Measurements from ENCODE around the gene SYNE2.
"Not testable (repeated sequence)": the region's sequence is repeated elsewhere in the genome, so short reads cannot be mapped to it uniquely, and the experiment has no call there.

SYNE2 gene

DNA sequence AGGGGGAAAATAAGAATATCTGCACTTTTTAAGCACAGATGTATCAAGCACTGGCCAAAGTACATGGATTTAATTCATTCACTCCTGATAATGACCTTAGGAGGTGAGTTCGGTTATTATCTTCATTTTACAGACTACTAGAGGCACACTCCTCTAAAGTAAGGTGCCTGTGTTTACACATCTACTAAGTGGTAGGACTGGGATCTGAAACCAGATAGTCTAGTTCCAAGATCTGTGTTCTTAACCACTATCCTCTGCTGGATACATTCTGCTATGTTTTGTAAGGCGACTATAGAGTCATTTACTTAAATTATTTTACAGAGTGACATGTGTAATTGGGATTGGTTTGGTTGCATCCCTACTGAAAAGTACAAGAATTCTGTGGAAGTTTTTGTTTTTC, 266.1 kb downstream of the SYNE2 start:
- no peak for DNase-seq (ENCODE audit: low read depth in 2 of 2, low spot score in 1 of 2)

DNA sequence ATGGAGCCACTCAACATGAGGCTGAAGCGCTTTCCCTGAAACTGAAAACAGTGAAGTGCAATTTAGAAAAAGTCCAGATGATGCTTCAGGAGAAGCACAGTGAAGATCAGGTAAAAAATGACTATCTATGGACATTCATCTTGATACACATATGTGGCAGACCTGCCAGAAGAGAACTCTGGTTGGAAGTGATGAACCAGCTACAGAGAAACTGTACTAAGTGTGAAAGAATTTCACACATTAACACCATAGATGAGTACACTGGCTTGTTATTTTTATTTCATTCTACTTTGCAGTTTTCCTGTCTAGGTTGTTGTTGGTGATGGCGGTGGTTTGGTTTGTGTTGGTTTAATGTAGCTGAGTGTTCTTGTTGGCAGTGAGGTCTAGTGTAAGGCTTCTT, 266.7 kb downstream of the SYNE2 start:
- no peak for DNase-seq (ENCODE audit: low read depth in 2 of 2, low spot score in 1 of 2)

GRCh38 chr14:64119980-64120379, 267.2 kb downstream of the SYNE2 start:
- no peak for DNase-seq (ENCODE audit: low read depth in 2 of 2, low spot score in 1 of 2)

DNA sequence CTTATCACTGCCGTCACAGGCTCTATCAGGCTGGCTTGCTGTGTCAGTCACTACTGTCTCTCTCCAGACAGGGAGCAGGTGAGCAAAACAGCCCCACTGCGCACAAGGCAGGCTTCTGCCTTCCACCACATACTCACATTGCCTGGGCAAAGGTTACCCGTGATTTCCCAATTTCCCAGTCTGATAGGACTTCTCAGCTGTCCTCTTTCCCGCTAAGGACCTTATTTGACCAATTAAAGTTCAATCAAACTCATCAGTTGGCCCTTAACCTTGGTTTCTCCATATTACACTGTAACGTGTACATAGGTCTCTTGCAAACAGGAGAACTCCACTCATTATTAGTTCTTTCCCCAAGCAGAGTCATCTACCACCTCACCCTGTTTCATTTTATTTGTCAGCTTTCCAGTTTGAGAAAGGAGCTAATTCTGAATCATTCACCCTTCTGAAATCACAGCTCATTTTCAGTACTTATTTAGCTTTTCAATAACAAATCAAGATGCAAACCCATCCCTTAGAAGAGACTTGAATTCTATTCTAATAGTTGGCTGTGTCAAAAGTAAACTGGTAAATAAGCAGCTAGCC, 270.5 kb downstream of the SYNE2 start:
- DNase-seq (ENCODE audit: low read depth in 2 of 2, low spot score in 1 of 2), result no peak

DNA sequence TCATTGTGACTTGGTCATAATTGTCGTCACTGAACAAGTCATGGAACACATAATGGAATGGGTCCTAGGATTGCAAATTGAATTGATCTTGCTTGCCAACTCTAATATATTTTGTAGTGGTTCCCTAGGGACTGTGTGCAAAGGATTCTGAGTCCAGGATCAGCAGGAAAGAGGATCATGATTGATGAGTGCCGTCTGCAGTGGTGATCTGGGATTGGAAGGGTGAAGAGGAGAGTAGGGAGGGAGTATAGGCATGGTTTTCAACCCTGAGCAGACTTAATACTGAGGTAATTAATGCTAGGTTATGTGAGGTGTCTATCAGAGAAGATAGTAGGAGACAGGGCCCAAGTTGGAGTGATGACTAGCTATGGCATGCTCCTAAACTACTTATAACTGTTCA, 272.5 kb downstream of the SYNE2 start:
- DNase-seq (ENCODE audit: low read depth in 2 of 2, low spot score in 1 of 2), result no peak

DNA sequence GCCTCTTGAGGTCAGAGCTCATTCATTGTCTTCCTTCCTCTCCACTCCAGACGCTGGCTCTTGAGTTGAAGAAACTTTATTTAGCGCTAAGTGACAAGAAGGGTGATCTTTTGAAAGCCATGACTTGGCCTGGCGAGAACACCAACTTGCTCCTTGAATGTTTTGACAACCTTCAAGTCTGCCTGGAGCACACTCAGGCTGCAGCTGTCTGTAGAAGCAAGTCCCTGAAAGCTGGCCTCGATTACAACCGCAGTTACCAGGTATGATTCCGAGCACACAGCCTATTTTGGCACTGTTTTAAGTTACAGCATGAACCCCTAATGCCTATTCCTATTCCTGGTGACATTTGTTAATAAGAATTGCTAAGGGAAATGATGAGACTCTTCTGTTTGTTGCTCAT, 273.7 kb downstream of the SYNE2 start:
- no peak for DNase-seq (ENCODE audit: low read depth in 2 of 2, low spot score in 1 of 2)

DNA sequence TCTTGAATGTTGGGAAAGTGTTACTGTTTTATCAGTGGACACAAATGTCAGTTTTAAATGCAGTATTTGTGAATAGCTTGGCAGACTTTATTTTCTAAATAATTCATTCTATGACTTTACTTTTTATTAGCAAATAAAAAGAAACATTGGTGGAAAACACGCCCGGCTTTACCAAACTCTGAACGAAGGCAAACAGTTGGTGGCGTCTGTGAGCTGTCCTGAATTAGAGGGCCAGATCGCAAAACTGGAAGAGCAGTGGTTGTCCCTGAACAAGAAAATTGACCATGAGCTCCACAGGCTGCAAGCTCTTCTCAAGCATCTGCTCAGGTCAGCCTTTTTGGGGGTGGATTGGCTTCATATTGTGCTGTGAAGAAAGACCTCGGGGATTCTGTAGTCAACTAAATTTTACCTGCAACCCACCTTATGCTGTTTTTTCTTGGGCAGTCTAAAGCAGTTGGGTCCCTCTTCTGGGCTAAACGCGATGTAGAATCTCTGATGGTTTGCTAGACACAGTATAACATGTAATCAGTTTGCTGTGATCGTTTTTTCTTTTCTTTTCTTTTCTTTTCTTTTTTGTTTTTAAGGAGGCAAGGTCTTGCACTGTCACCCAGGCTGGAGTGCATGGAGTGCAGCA, 285.0 kb downstream of the SYNE2 start:
- DNase-seq (ENCODE audit: low read depth in 2 of 2, low spot score in 1 of 2), result no peak

DNA sequence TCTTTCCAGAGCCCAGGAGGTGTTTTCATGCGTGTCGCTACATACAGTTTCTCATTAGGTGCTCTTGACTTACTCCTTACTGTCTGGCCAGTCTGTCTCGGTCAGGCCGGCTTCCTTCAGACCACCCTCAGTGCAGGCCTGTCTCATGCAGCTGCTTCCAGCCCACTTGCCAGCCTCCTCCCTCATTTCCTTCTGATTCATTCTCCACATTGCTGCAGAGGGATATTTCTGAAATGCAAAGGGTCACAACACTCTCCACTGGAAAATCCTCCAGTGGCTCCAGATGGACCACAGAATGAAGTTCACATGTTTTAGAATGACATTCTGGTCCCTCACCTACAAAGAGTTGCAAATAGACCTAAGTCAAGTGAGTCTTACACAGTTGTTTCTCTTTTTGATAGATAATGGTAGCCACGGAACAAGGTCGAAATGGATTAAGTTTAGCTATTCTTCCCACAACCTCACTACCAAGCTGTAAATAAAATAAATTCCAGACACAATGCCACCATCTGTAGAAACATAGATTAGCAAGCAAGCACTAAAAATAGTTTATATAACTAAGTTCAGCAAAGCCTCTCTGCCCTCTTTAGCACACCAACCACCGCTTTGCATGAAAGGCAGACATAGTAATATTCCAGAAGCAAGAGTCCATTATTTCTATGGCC, 294.5 kb downstream of the SYNE2 start:
- DNase-seq (ENCODE audit: low read depth in 2 of 2, low spot score in 1 of 2), result no peak

DNA sequence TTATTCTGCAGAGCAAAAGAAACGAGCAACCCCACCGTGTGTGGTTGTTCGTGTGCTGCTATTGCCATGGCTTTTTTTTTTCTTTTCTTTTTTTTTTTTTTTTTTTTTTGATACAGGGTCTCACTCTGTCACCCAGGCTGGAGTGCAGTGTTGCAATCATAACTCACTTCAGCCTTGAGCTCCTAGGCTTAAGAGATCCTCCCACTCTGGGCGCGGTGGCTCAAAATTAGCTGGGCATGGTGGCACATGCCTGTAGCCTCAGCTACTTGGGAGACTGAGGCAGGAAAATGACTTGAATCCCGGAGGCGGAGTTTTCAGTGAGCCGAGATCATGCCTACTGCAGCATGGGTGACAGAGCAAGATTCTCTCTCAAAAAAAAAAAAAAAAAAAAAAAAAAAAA, 297.1 kb downstream of the SYNE2 start:
- no peak for DNase-seq (ENCODE audit: low read depth in 2 of 2, low spot score in 1 of 2)

DNA sequence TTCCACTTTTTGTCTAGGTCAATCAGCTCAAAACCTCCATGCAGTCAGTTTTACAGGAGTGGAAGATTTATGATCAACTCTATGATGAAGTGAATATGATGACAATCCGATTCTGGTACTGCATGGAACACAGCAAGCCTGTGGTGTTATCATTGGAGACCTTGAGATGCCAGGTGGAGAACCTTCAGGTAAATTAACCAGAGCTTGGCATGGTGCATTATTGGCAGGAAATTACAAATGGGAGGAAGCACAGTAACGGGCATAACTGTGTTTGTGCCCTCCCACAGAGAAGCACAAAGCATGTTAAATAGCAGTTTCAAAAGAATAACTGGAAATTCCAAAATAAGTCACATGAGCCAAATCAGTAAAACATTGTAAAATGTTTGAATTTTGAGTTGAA, 305.8 kb downstream of the SYNE2 start:
- DNase-seq (ENCODE audit: low read depth in 2 of 2, low spot score in 1 of 2), result no peak

- no peak for DNase-seq (ENCODE audit: low read depth in 2 of 2, low spot score in 1 of 2)
Observed at GRCh38 chr14:64159588-64159987, 306.8 kb downstream of the SYNE2 start.

DNA sequence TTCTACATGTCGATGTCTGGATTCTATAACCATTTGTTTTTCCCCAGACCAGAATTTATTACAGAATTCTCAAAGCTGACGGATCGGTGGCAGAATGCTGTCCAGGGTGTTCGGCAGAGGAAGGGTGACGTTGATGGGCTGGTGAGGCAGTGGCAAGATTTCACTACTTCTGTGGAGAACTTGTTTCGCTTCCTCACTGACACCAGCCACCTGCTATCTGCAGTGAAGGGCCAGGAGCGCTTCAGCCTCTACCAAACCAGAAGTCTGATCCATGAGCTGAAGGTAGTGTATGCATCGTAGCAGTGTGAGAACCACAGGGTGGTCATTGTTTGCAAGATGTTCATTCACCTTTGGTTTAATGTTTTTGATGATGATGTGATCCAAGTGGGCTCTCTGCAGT, 317.4 kb downstream of the SYNE2 start:
- no peak for DNase-seq (ENCODE audit: low read depth in 2 of 2, low spot score in 1 of 2)

DNA sequence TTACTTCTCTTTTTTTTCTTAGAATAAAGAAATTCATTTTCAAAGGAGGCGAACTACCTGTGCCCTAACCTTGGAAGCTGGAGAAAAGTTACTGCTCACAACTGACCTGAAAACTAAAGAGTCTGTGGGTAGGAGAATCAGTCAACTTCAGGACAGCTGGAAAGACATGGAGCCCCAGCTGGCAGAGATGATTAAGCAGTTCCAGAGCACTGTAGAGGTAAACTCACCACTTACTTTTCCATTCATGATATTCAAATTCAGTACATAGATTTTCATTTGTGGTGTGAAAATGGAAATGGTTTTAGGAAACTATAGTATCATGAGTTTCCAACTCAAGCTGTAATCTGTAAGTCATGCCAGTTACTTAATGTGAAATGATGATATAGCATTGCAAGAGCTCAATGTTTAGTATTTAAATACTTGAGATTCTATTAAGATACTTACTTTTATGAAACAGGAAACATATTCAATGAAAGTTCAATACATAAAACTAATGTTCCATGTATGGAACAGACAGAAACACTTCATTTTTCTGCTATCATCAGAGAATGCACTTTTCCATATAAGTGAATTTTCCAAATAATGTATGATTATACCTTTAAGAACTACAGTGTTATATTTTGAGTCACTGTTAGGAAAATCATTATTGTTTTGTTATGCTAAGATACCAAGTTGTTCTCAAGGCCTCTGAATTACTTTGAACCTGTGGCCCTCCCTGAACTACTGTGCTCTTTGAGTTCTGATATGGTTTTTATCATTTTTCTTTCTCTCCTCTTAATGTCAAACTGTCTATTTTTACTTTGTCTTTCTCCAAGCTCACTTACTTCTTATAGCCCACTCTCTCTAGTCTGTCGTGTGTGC, 322.3 kb downstream of the SYNE2 start:
- no peak for DNase-seq (ENCODE audit: low read depth in 2 of 2, low spot score in 1 of 2)

DNA sequence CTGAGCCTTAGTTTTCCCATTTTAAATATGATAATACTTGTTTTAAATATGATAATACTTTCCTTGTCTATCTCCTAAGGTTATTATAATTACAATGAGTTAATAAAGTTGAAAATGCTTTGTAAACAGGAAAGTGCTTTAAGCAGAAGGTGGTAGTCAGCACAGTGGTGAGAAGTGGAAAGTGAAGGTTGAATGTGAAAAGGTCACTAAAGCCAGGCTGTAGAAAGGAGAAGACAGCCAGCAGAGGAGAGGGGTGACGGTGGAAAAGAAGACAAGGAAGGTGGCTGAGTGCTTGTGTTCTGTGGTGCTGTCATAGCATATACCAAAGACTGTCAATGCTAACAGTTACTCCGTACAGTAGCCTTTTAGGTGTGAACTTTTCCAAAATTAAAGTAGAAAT, 323.5 kb downstream of the SYNE2 start:
- DNase-seq (ENCODE audit: low read depth in 2 of 2, low spot score in 1 of 2), result no peak

GRCh38 chr14:64178814-64179213, 326.0 kb downstream of the SYNE2 start:
- DNase-seq (ENCODE audit: low read depth in 2 of 2, low spot score in 1 of 2), result no peak

DNA sequence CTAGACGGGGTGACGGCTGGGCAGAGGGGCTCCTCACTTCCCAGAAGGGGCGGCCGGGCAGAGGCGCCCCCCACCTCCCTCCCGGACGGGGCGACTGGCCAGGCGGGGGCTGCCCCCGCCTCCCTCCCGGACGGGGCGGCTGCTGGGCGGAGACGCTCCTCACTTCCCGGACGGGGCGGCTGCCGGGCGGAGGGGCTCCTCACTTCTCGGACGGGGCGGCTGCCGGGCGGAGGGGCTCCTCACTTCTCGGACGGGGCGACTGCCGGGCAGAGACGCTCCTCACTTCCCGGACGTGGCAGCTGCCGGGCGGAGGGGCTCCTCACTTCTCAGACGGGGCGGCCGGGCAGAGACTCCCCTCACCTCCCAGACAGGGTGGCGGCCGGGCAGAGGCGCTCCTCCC, 330.1 kb downstream of the SYNE2 start:
- DNase-seq (ENCODE audit: low read depth in 2 of 2, low spot score in 1 of 2), result not testable (repeated sequence)

- no peak for DNase-seq (ENCODE audit: low read depth in 2 of 2, low spot score in 1 of 2)
Observed at GRCh38 chr14:64184103-64184729, 331.4 kb downstream of the SYNE2 start.

DNA sequence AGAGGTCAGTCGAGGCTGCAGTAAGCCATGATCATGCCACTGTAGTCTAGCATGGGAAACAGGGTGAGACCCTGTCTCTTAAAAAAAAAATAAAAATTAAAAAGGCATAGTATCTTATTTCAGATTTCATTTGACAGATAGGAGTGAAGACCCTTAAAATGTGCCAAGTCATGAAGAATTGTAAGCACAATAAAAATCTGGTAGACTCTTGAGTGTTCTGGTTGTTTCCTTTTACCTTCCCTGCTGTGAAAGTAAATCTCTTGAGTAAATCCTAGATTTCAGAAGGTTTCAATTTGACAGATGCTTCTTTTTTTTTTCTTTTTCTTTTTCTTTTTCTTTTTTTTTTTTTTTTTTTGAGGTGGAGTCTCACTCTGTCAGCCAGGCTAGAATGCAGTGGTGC, 332.4 kb downstream of the SYNE2 start:
- DNase-seq (ENCODE audit: low read depth in 2 of 2, low spot score in 1 of 2), result no peak

GRCh38 chr14:64186231-64187129, 333.7 kb downstream of the SYNE2 start:
- DNase-seq (ENCODE audit: low read depth in 2 of 2, low spot score in 1 of 2), result no peak

DNA sequence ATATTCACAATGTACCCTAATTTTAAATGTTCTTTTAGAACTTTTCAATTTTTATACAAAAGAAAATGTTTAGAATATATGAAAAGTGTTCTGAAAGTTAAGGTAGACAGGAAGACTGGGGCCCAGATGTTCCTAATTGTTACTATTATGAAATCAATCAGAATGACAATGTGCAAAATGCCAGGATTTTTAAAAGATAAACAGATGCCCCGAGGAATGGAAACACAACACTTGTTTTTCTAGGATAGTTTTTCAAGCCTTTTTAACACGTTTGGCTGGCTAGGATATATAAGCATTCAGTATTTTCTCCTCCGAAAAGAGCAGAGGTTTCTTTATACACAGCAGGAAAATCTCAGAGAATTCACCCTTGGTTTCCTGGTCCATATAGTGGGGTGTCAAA, 334.5 kb downstream of the SYNE2 start:
- no peak for DNase-seq (ENCODE audit: low read depth in 2 of 2, low spot score in 1 of 2)
